GM12873 (cell line): ENCODE data around the gene INO80D.

Experiments used
- TF ChIP-seq, protein P1 (sequence below): IDR thresholded peaks from 2 replicates; pipeline ENCODE4 v1.5.1; 2012; ENCODE audit warnings: low read depth, mild to moderate bottlenecking, moderate library complexity, low read length, control low read depth; ENCODE audit not compliant: insufficient read depth; ENCODE audit errors: missing control alignments

INO80D gene

GRCh38 chr2:205975082-205975949 lies 110.7 kb downstream of the INO80D start:
- TF ChIP-seq, protein P1, sequence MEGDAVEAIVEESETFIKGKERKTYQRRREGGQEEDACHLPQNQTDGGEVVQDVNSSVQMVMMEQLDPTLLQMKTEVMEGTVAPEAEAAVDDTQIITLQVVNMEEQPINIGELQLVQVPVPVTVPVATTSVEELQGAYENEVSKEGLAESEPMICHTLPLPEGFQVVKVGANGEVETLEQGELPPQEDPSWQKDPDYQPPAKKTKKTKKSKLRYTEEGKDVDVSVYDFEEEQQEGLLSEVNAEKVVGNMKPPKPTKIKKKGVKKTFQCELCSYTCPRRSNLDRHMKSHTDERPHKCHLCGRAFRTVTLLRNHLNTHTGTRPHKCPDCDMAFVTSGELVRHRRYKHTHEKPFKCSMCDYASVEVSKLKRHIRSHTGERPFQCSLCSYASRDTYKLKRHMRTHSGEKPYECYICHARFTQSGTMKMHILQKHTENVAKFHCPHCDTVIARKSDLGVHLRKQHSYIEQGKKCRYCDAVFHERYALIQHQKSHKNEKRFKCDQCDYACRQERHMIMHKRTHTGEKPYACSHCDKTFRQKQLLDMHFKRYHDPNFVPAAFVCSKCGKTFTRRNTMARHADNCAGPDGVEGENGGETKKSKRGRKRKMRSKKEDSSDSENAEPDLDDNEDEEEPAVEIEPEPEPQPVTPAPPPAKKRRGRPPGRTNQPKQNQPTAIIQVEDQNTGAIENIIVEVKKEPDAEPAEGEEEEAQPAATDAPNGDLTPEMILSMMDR, result no peak

- TF ChIP-seq, protein P1, result no peak
These were observed 113.9 kb downstream of the INO80D start for GRCh38 chr2:205972113-205972512.

DNA sequence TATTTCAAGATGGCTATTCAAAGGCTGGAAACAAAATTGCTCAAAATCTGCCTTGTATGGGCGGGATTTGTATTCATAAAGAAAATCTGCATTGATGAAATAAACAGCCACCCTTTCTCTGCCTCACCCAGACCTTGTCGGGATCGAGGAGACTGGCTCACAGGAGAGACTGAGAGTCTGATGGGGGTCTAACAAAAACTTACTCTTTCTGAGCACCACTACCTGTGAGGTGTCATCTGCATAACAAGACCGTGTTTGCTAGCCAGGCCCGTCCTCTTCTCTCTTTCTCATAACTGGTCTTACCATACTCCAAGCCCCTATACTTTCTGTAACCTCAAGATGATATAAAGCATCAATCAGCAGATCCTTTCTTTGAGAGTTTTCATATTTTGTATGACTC lies 115.6 kb downstream of the INO80D start:
- TF ChIP-seq, protein P1, result no peak

DNA sequence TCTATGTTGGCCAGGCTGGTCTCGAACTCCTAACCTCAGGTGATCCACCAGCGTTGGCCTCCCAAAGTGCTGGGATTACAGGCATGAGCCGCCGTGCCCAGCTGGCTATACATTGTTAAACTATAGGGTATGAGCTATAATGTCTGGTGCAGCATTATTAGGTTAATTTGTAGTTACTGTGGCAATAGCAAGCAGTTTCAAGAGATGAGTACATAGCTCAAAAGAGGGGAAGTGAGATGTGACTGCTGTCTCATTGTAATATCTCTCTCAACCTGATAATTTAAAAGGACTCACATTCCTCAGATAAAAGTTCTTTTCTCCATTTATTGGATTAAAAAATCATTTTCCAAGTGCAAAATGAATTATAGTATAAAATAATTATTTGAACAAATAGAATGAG lies 116.4 kb downstream of the INO80D start:
- TF ChIP-seq, protein P1, result no peak

DNA sequence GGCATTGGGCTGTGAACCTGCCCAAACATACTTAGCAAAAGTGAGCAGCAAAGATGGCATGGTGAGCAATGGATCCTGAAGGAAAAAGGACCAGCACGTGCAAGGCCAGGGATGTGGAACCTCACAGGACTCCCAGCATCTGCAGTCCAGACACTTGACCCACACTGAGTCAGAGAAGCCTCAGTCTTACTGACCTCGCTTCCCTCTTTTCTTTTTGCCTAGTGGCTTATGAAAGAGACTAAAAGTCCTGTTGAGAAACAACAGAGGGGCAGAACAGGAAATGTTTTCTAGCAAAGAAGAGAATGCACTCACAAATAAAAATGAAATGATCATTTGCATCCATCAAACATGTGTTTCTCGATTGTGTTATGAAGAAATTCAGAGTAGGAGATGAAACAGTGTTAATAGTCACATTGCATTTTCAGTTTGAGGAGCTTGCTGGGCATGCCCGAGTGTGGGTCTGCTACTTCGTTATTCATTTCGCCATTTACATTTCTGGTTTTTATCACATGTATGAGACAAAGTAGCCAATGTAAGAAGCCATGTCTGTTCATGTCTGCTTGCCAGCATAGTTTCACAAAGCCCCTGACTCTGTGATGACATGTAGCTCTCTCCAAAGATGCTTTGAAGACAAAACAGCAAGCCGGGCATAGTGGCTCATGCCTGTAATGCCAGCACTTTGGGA lies 118.4 kb downstream of the INO80D start:
- TF ChIP-seq, protein P1, result no peak

- TF ChIP-seq, protein P1, result no peak
These were observed 120.3 kb downstream of the INO80D start for GRCh38 chr2:205965707-205966106.

DNA sequence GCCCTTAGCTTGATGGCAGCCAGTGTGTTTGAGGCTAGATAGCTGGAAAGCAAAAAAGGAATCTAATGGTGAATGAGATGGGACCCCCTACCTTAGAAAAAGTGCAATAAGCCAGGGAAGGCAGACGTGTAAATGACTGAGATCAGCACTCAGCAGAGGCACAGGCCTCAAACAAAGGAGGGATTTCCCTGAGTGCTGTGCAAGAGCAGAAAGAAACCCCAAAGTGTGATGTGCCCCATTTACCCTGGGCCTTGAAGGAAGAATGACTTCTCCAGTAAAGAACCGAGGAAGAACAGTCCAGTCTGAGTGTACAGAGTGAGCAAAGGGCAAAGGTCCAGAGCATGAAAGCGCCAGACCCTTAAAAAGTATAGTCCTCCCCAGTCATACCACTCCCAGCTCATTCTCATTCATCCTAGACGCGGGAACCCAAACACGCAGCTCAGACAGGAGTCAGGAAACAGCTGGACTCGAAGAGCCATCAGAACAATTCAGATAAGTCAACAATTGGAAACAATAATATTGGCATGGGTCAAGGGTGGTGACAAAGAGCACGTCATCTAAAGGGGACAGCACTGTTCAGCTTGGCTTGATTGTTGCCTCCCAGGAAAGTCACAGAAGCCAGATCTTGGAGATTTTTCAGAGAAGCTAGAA lies 121.7 kb downstream of the INO80D start:
- TF ChIP-seq, protein P1, result no peak
